ENCODE data around the gene DYSF.

DNA sequence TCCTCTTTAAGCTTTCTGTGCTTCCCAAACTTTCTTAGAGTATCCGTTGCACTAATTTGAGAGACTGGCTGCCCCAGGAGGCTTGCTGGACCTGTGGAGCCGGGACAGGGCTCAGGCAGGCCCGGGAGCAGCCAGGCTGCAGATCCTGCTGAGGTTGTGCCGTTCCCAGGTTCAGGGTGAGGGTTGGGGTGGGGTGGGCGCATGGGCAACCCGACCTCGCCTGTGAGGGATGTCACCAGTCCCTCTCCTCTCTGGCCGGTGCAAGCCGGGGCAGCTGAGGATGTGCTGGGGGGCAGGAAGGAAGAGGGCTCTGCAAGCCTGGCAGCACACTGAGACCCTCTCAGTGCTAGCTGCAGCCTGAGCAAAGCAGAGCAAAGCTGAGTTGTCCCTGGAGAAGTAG lies 57.6 kb downstream of the DYSF start:
- TF ChIP-seq ZNF384 (IDR thresholded peaks at IDR 0.05) (no peak), TARDBP (IDR thresholded peaks at IDR 0.05) (no peak), FOXM1 (IDR thresholded peaks at IDR 0.05; ENCODE audit: borderline replicate concordance) (no peak), BHLHE40 (IDR thresholded peaks at IDR 0.05; ENCODE audit: borderline replicate concordance) (no peak), FOXK2 (IDR thresholded peaks at IDR 0.05) (no peak), FOXA1 (IDR thresholded peaks at IDR 0.05) (no peak), SUZ12 (IDR thresholded peaks at IDR 0.05) (no peak), L3MBTL2 (conservative IDR thresholded peaks at IDR 0.05) (no peak), SP1 (IDR thresholded peaks at IDR 0.05) (no peak), ARNT (IDR thresholded peaks at IDR 0.05) (no peak), ELF4 (IDR thresholded peaks at IDR 0.05) (no peak)
